Common myeloid progenitor, CD34-positive (primary cell): ENCODE results near the gene ANO1. TPM values are rescaled to one million over a fixed set of nuclear protein-coding genes. Genes with fewer than 3 reads are reported as not detected.

Experiments used
- CTCF ChIA-PET: fragments of 350-600 bp; sonication (Branson Sonifier 250); formaldehyde crosslinking; loops from one replicate; lab custom pipeline; 2021; ENCODE audit warnings: antibody characterized with exemption; lab: Charles Lee
- POLR2A ChIA-PET: fragments of 350-600 bp; sonication (Branson Sonifier 250); formaldehyde crosslinking; loops from one replicate; lab custom pipeline; 2021; ENCODE audit warnings: antibody characterized with exemption; lab: Charles Lee
- DNase-seq, 3 donors: peaks; one replicate each; pipeline versions ENCODE4 v3.0.0 to v3.0.0-alpha.2; 2013
- H3K27ac ChIP-seq, 2 experiments: 1 replicate in 1 of 2; 2 replicates in 1 of 2; pipeline ENCODE4 v1.7.0; 2013; ENCODE audit warnings: inconsistent platforms in 2 of 2, low read length in 2 of 2, mild to moderate bottlenecking in 2 of 2, low read depth in 1 of 2, moderate library complexity in 1 of 2; ENCODE audit not compliant: severe bottlenecking in 2 of 2, insufficient read depth in 1 of 2, poor library complexity in 1 of 2
- H3K27me3 ChIP-seq, 5 experiments: replicated peaks in 2 of 5; 1 replicate in 3 of 5; 2 replicates in 2 of 5; pipeline versions ENCODE4 v1.6.1 to v1.7.0; 2013; ENCODE audit warnings: low read length in 4 of 5, mild to moderate bottlenecking in 2 of 5, moderate library complexity in 2 of 5, inconsistent platforms in 1 of 5; ENCODE audit not compliant: insufficient read depth in 5 of 5, control insufficient read depth in 4 of 5
- H3K36me3 ChIP-seq, 4 experiments: 1 replicate in 2 of 4; 2 replicates in 2 of 4; pipeline versions ENCODE4 v1.6.1 to v1.7.0; 2013; ENCODE audit warnings: low read length in 3 of 4, control low read depth in 1 of 4, mild to moderate bottlenecking in 1 of 4; ENCODE audit not compliant: control insufficient read depth in 4 of 4, insufficient read depth in 4 of 4
- H3K4me1 ChIP-seq, 4 experiments: 1 replicate in 3 of 4; 2 replicates in 1 of 4; pipeline versions ENCODE4 v1.6.1 to v1.7.1; 2013; ENCODE audit warnings: low read length in 3 of 4, mild to moderate bottlenecking in 3 of 4, control low read depth in 1 of 4, inconsistent platforms in 1 of 4, moderate library complexity in 1 of 4; ENCODE audit not compliant: control insufficient read depth in 4 of 4, insufficient read depth in 4 of 4; ENCODE audit errors: control extremely low read depth in 1 of 4
- H3K4me3 ChIP-seq, 7 experiments: 1 replicate in 4 of 7; 2 replicates in 3 of 7; pipeline versions ENCODE4 v1.5.1 to v1.7.0; 2013; ENCODE audit warnings: mild to moderate bottlenecking in 7 of 7, low read length in 6 of 7, moderate library complexity in 6 of 7, inconsistent platforms in 2 of 7, low read depth in 2 of 7, control low read depth in 1 of 7; ENCODE audit not compliant: insufficient read depth in 4 of 7, control insufficient read depth in 1 of 7; ENCODE audit errors: extremely low read depth in 1 of 7
- H3K9me3 ChIP-seq, 5 experiments: 1 replicate in 4 of 5; 2 replicates in 1 of 5; pipeline versions ENCODE4 v1.6.1 to v1.7.1; 2013; ENCODE audit warnings: low read length in 4 of 5, mild to moderate bottlenecking in 2 of 5, inconsistent platforms in 1 of 5, low read depth in 1 of 5, moderate library complexity in 1 of 5; ENCODE audit not compliant: control insufficient read depth in 4 of 5, insufficient read depth in 2 of 5; ENCODE audit errors: control extremely low read depth in 1 of 5
- WGBS: methylation state at CpG from one replicate; pipeline ENCODE4 v1.1.5; 2013; ENCODE audit not compliant: insufficient coverage; 5-methylcytosine and 5-hydroxymethylcytosine counted together
- polyA plus RNA-seq: library from polyadenylated mRNA; unstranded; fragments of 120-200 nt; gene quantifications from one replicate; pipeline ENCODE4 v1.2.1, GENCODE V29; 2013

The ANO1 gene
- polyA plus RNA-seq = not detected

- ChIA-PET POLR2A (no interaction called here), CTCF (no interaction called here)
- H3K4me3 ChIP-seq = no peak within 1 kb of the TSS
- DNase-seq = no peak
- H3K27ac ChIP-seq = no peak within 1 kb of the TSS
- H3K4me1 ChIP-seq = peaks cover 0 to 20% (median 8%) of the 10 kb centered on the region in 4 experiments
- no peaks in the 10 kb centered on the region for H3K36me3 ChIP-seq
- peaks cover 3 to 97% (median 50%) of the 10 kb centered on the region in 5 experiments for H3K27me3 ChIP-seq
- H3K9me3 ChIP-seq = no peaks in the 10 kb centered on the region
- WGBS = under 1% methylated on average over 77 of the region's 87 CpGs
Measured at GRCh38 chr11:70078095-70078780, at the start of gene ANO1. ANO1 (plus strand) TSS chr11:70078317; CDS start chr11:70078607, 290 bp downstream.

GRCh38 chr11:70029115-70029860, 48.8 kb upstream of the ANO1 start:
- CTCF ChIA-PET = interaction anchor here (1.3 kb wide), 1 partner anchor 12 kb away, joined by 3 read pairs; no protein-coding TSS in a partner anchor
- POLR2A ChIA-PET = no interaction called here
- DNase-seq = no peak
- Histone ChIP-seq H3K27ac (no peak overlapping the region), H3K27me3 (peaks cover 0 to 8% (median 2%) of the 10 kb centered on the region in 5 experiments), H3K36me3 (no peaks in the 10 kb centered on the region), H3K4me3 (no peak overlapping the region), H3K9me3 (peaks cover 0 to 7% (median 4%) of the 10 kb centered on the region in 5 experiments), H3K4me1 (no peaks in the 10 kb centered on the region)
- WGBS = 82% methylated on average over 7 of the region's 14 CpGs

DNA sequence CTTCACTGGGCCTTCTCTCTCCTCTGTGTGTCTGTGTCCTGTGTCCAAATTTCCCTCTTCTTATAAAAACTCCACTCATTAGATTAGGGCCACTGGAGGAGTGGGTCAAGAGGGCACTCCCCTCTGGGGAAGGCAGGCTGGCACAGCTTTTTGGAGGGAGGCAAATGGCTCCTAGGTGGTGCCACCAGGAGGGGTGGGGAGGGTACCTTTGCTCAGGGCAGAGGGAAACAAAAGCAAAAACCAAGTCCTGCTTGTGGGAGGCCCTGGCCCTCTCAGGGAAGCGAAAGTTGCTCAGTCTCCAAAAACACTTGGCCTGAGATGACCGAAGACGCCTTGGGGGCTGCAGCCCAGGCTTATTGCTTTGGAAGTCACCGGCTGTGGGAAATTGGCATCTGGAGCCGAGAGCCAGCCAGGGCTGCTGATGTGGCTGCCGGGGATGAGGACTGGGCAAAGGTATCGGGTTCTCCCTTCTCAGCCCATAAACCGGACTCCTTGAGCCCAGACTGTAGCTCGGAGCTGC, 48.2 kb upstream of the ANO1 start:
- DNase-seq = no peak
- Histone ChIP-seq H3K4me3 (no peak overlapping the region), H3K36me3 (no peaks in the 10 kb centered on the region), H3K27ac (no peak overlapping the region), H3K4me1 (no peaks in the 10 kb centered on the region), H3K27me3 (peaks cover 0 to 12% (median 2%) of the 10 kb centered on the region in 5 experiments), H3K9me3 (peaks cover 0 to 6% (median 0%) of the 10 kb centered on the region in 5 experiments)
- CTCF ChIA-PET = interaction anchor here (1.3 kb wide), 1 partner anchor 12 kb away, joined by 3 read pairs; no protein-coding TSS in a partner anchor
- WGBS = 97% methylated on average over 9 of the region's 9 CpGs
- POLR2A ChIA-PET = no interaction called here

DNA sequence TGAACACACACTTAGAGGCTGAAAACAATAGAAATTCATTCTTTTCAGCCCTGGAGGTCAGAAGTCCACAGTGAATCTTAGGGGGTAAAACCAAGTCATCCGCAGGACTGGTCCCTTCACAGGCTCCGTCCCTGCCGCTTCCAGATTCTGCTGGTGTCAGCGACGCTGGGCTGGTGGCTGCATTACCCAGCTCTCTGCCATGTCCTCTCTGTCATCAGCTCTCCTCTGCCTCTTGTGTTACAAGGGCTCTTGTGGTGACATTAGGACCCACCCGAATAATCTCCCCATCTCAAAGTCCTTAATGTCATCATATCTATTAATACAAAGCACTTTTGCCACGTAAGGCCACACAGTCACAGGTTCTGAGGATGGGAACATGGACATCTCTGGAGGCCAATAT, 47.7 kb upstream of the ANO1 start:
- no peak for DNase-seq
- ChIA-PET CTCF (interaction anchor here (1.3 kb wide), 1 partner anchor 13 kb away, joined by 3 read pairs; no protein-coding TSS in a partner anchor), POLR2A (no interaction called here)
- Histone ChIP-seq H3K4me3 (no peak overlapping the region), H3K4me1 (no peaks in the 10 kb centered on the region), H3K27me3 (peaks cover 0 to 12% (median 2%) of the 10 kb centered on the region in 5 experiments), H3K9me3 (peaks cover 0 to under 1% (median 0%) of the 10 kb centered on the region in 5 experiments), H3K27ac (no peak overlapping the region), H3K36me3 (no peaks in the 10 kb centered on the region)
- 95% methylated on average over 7 of the region's 7 CpGs for WGBS

- POLR2A ChIA-PET = no interaction called here
- no peaks in the 10 kb centered on the region for H3K4me1 ChIP-seq
- H3K36me3 ChIP-seq = no peaks in the 10 kb centered on the region
- H3K27me3 ChIP-seq = peaks cover 0 to 12% (median 2%) of the 10 kb centered on the region in 5 experiments
- DNase-seq = no peak
- no peak overlapping the region for H3K27ac ChIP-seq
- CTCF ChIA-PET = no interaction called here
- peaks cover 0 to under 1% (median 0%) of the 10 kb centered on the region in 5 experiments for H3K9me3 ChIP-seq
- WGBS = 85% methylated on average over 14 of the region's 18 CpGs
- H3K4me3 ChIP-seq = no peak overlapping the region
Measured at GRCh38 chr11:70031631-70032469, 46.3 kb upstream of the ANO1 start.

- Histone ChIP-seq H3K27me3 (peaks cover 0 to 12% (median 2%) of the 10 kb centered on the region in 5 experiments), H3K36me3 (no peaks in the 10 kb centered on the region), H3K27ac (no peak overlapping the region), H3K4me3 (no peak overlapping the region), H3K4me1 (no peaks in the 10 kb centered on the region), H3K9me3 (peaks cover 0 to 7% (median 1%) of the 10 kb centered on the region in 5 experiments)
- ChIA-PET POLR2A (no interaction called here), CTCF (no interaction called here)
- 91% methylated on average over 5 of the region's 6 CpGs for whole genome bisulfite sequencing
- DNase-seq = no peak
Measured at GRCh38 chr11:70032470-70032795, 45.7 kb upstream of the ANO1 start.
